Ishikawa (cell line): Measurements from ENCODE around the gene CCDC141.

Experiments used
- CEBPB ChIP-seq: IDR thresholded peaks from 2 replicates; pipeline ENCODE4 v1.6.1; 2012
- CREB1 ChIP-seq: IDR thresholded peaks from 2 replicates; pipeline ENCODE4 v1.6.1; 2012; ENCODE audit warnings: low read depth
- EGR1 ChIP-seq: IDR thresholded peaks from 2 replicates; pipeline ENCODE4 v1.6.1; 2012
- EP300 ChIP-seq: IDR thresholded peaks from 2 replicates; pipeline ENCODE4 v1.6.1; 2012; ENCODE audit warnings: borderline replicate concordance
- FOXM1 ChIP-seq: IDR thresholded peaks from 2 replicates; pipeline ENCODE4 v1.6.1; 2012; ENCODE audit warnings: low read depth, borderline replicate concordance
- MAX ChIP-seq: IDR thresholded peaks from 2 replicates; pipeline ENCODE4 v1.6.1; 2012
- NFIC ChIP-seq: IDR thresholded peaks from 2 replicates; pipeline ENCODE4 v1.6.1; 2012
- RAD21 ChIP-seq: IDR thresholded peaks from 2 replicates; pipeline ENCODE4 v1.6.1; 2012; ENCODE audit warnings: low read depth
- REST ChIP-seq: IDR thresholded peaks from 2 replicates; pipeline ENCODE4 v1.6.1; 2012; ENCODE audit warnings: low read depth, mild to moderate bottlenecking
- TAF1 ChIP-seq: IDR thresholded peaks from 2 replicates; pipeline ENCODE4 v1.6.1; 2012; ENCODE audit warnings: low read depth, mild to moderate bottlenecking
- TCF12 ChIP-seq: IDR thresholded peaks from 2 replicates; pipeline ENCODE4 v1.6.1; 2012; ENCODE audit warnings: low read depth
- TEAD4 ChIP-seq: IDR thresholded peaks from 2 replicates; pipeline ENCODE4 v1.6.1; 2012
- USF1 ChIP-seq: IDR thresholded peaks from 2 replicates; pipeline ENCODE4 v1.6.1; 2012
- YY1 ChIP-seq: IDR thresholded peaks from 2 replicates; pipeline ENCODE4 v1.6.1; 2012; ENCODE audit warnings: low read depth
- ZBTB7A ChIP-seq: IDR thresholded peaks from 2 replicates; pipeline ENCODE4 v1.6.1; 2012; ENCODE audit warnings: low read depth

CCDC141 gene

GRCh38 chr2:178825183-178825582 is 224.8 kb downstream of the CCDC141 start:
- no peak for TF ChIP-seq YY1

- no peak for TF ChIP-seq MAX
- no peak for TF ChIP-seq FOXM1
- no peak for TF ChIP-seq RAD21
- no peak for TF ChIP-seq REST
- TF ChIP-seq NFIC, result no peak
- TF ChIP-seq USF1, result no peak
- no peak for TF ChIP-seq EGR1
- TF ChIP-seq TEAD4, result no peak
- TF ChIP-seq TAF1, result no peak
Observed at GRCh38 chr2:178824181-178824580, 225.8 kb downstream of the CCDC141 start.

GRCh38 chr2:178819992-178820391 is 229.9 kb downstream of the CCDC141 start:
- TF ChIP-seq RAD21, result no peak
- no peak for TF ChIP-seq YY1
- no peak for TF ChIP-seq REST
- TF ChIP-seq FOXM1, result no peak
- no peak for TF ChIP-seq CEBPB
- no peak for TF ChIP-seq MAX
- no peak for TF ChIP-seq USF1
- TF ChIP-seq TCF12, result no peak
- no peak for TF ChIP-seq TAF1
- no peak for TF ChIP-seq CREB1
- TF ChIP-seq EP300, result no peak

- TF ChIP-seq CEBPB (no peak), MAX (no peak), TEAD4 (no peak), REST (no peak), RAD21 (no peak), CREB1 (no peak), USF1 (no peak)
Observed at GRCh38 chr2:178819147-178819875, 230.6 kb downstream of the CCDC141 start.

- TF ChIP-seq EP300, result no peak
- no peak for TF ChIP-seq NFIC
- TF ChIP-seq FOXM1, result no peak
- TF ChIP-seq CEBPB, result no peak
- no peak for TF ChIP-seq TCF12
- TF ChIP-seq EGR1, result no peak
- TF ChIP-seq TAF1, result no peak
- TF ChIP-seq MAX, result no peak
- TF ChIP-seq USF1, result no peak
- TF ChIP-seq REST, result no peak
- TF ChIP-seq CREB1, result no peak
- no peak for TF ChIP-seq ZBTB7A
Observed at GRCh38 chr2:178811901-178812300, 238.0 kb downstream of the CCDC141 start.
